AML-193 (cell line): ENCODE data around the gene DET1.
"Not testable (repeated sequence)": the region's sequence is repeated elsewhere in the genome, so short reads cannot be mapped to it uniquely, and the experiment has no call there.

Source experiments
- DNase-seq, 2 experiments: peaks; one replicate each; lab custom pipeline; 2025; lab: John Stamatoyannopoulos, UW

DET1 gene

GRCh38 chr15:88540350-88540749 is 6.1 kb downstream of the DET1 start:
- not testable (repeated sequence) for DNase-seq

- no peak for DNase-seq
Measured at GRCh38 chr15:88539441-88539840, 7.0 kb downstream of the DET1 start.

- DNase-seq: no peak
Measured at GRCh38 chr15:88538972-88539371, 7.5 kb downstream of the DET1 start.

GRCh38 chr15:88537591-88538317 is 8.7 kb downstream of the DET1 start:
- no peak for DNase-seq

GRCh38 chr15:88535607-88536313 is 10.7 kb downstream of the DET1 start:
- DNase-seq: no peak

- DNase-seq: no peak
Measured at GRCh38 chr15:88535100-88535499, 11.4 kb downstream of the DET1 start.

- no peak for DNase-seq
Measured at GRCh38 chr15:88533376-88533775, 13.1 kb downstream of the DET1 start.

- no peak for DNase-seq
Measured at GRCh38 chr15:88529021-88529630, 17.4 kb downstream of the DET1 start.

- no peak for DNase-seq
Measured at GRCh38 chr15:88526247-88526879, 20.1 kb downstream of the DET1 start.

GRCh38 chr15:88525418-88525817 is 21.1 kb downstream of the DET1 start:
- no peak for DNase-seq

GRCh38 chr15:88524094-88524493 is 22.4 kb downstream of the DET1 start:
- not testable (repeated sequence) for DNase-seq

GRCh38 chr15:88518903-88519302 is 27.6 kb downstream of the DET1 start:
- DNase-seq: no peak

- no peak for DNase-seq
Measured at GRCh38 chr15:88513195-88513594, 33.3 kb downstream of the DET1 start.

GRCh38 chr15:88512601-88513000 is 33.9 kb downstream of the DET1 start:
- no peak for DNase-seq

GRCh38 chr15:88512078-88512477 is 34.4 kb downstream of the DET1 start:
- DNase-seq: no peak

GRCh38 chr15:88511161-88511560 is 35.3 kb downstream of the DET1 start:
- DNase-seq: no peak

GRCh38 chr15:88509964-88510363 is 36.5 kb downstream of the DET1 start:
- DNase-seq: no peak

- DNase-seq: no peak
Measured at GRCh38 chr15:88509321-88509720, 37.2 kb downstream of the DET1 start.

GRCh38 chr15:88506628-88507027 is 39.9 kb downstream of the DET1 start:
- DNase-seq: no peak

GRCh38 chr15:88505721-88506120 is 40.8 kb downstream of the DET1 start:
- no peak for DNase-seq

GRCh38 chr15:88504445-88504844 is 42.0 kb downstream of the DET1 start:
- DNase-seq: no peak

GRCh38 chr15:88498996-88499395 is 47.5 kb downstream of the DET1 start:
- no peak for DNase-seq
